Parathyroid adenoma (tissue), 2 donors: ENCODE measurements around the gene CERS2.

Experiments used
- H2AFZ ChIP-seq: fragments of 300-600 bp; sonication (generic); one replicate; pipeline ENCODE4 v1.7.0; 2017; ENCODE audit warnings: antibody characterized with exemption, mild to moderate bottlenecking
- H3K27ac ChIP-seq: fragments of 300-600 bp; sonication (generic); one replicate; pipeline ENCODE4 v1.7.0; 2017
- H3K27me3 ChIP-seq: fragments of 300-600 bp; sonication (generic); one replicate; pipeline ENCODE4 v1.7.0; 2017; ENCODE audit warnings: low read length; ENCODE audit not compliant: control insufficient read depth, insufficient read depth
- H3K36me3 ChIP-seq: fragments of 300-600 bp; sonication (generic); one replicate; pipeline ENCODE4 v1.7.0; 2017; ENCODE audit warnings: low read length; ENCODE audit not compliant: control insufficient read depth, insufficient read depth
- H3K4me1 ChIP-seq: fragments of 300-600 bp; sonication (generic); one replicate; pipeline ENCODE4 v1.7.0; 2017; ENCODE audit warnings: control low read depth
- H3K4me2 ChIP-seq: fragments of 300-600 bp; sonication (generic); one replicate; pipeline ENCODE4 v1.7.0; 2017; ENCODE audit warnings: low read length
- H3K4me3 ChIP-seq: fragments of 300-600 bp; sonication (generic); one replicate; pipeline ENCODE4 v1.7.0; 2017; ENCODE audit warnings: low read depth, low read length
- H3K79me2 ChIP-seq: fragments of 300-600 bp; sonication (generic); one replicate; pipeline ENCODE4 v1.7.0; 2017; ENCODE audit warnings: control low read depth
- H3K9ac ChIP-seq: fragments of 300-600 bp; sonication (generic); one replicate; pipeline ENCODE4 v1.7.0; 2017; ENCODE audit warnings: mild to moderate bottlenecking
- H3K9me3 ChIP-seq: fragments of 300-600 bp; sonication (generic); one replicate; pipeline ENCODE4 v1.7.0; 2017; ENCODE audit warnings: low read length; ENCODE audit not compliant: control insufficient read depth
- TF ChIP-seq, protein P1 (sequence below): fragments of 300-600 bp; sonication (generic); IDR thresholded peaks from one replicate; pipeline ENCODE4 v1.7.0; 2017; ENCODE audit warnings: antibody characterized with exemption, mild to moderate bottlenecking
- donor health status: primary hyperparathyroidism.

Gene CERS2

DNA sequence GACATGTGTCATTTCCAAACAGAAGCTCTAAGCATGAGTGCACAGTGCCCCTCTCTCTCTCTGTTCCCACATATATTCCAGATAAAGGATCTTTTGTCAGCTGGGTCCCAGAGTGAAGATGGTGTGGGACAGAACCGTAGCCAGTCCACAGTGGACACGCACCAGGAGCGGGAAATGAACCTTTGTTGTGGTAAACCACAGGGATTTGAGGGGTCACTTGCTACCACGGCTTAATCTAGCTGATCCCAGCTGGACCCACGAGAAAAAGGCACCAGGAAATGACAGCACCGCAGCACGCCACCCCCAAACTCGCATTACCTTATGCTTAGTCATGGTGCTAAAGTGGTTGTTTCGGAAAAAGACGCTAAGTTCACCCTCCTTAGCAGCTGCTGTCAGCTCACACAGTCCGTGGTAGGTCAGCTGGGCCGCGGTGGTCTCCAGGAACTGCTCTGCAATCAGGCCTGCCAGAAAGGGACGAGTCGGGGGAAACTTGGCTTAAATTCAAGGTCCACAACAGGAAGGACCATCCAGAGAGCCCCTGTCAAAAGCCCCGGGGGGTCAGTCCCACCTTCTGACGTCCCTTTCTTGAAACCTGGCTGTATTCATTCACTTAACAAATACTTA, 24.5 kb upstream of the CERS2 start:
- no peak overlapping the region for H3K4me3 ChIP-seq
- peaks cover 3% of the 10 kb centered on the region for H3K79me2 ChIP-seq
- no peaks in the 10 kb centered on the region for H3K9me3 ChIP-seq
- no peaks in the 10 kb centered on the region for H3K27me3 ChIP-seq
- H3K4me2 ChIP-seq = no peak overlapping the region
- no peaks in the 10 kb centered on the region for H3K4me1 ChIP-seq
- TF ChIP-seq, protein P1, sequence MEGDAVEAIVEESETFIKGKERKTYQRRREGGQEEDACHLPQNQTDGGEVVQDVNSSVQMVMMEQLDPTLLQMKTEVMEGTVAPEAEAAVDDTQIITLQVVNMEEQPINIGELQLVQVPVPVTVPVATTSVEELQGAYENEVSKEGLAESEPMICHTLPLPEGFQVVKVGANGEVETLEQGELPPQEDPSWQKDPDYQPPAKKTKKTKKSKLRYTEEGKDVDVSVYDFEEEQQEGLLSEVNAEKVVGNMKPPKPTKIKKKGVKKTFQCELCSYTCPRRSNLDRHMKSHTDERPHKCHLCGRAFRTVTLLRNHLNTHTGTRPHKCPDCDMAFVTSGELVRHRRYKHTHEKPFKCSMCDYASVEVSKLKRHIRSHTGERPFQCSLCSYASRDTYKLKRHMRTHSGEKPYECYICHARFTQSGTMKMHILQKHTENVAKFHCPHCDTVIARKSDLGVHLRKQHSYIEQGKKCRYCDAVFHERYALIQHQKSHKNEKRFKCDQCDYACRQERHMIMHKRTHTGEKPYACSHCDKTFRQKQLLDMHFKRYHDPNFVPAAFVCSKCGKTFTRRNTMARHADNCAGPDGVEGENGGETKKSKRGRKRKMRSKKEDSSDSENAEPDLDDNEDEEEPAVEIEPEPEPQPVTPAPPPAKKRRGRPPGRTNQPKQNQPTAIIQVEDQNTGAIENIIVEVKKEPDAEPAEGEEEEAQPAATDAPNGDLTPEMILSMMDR = no peak
- no peak overlapping the region for H3K9ac ChIP-seq
- H3K27ac ChIP-seq = no peak overlapping the region
- H2AFZ ChIP-seq = no peak overlapping the region
- no peaks in the 10 kb centered on the region for H3K36me3 ChIP-seq

GRCh38 chr1:150997949-150998348, 23.3 kb upstream of the CERS2 start:
- H3K9ac ChIP-seq = no peak overlapping the region
- no peaks in the 10 kb centered on the region for H3K9me3 ChIP-seq
- H3K27me3 ChIP-seq = no peaks in the 10 kb centered on the region
- H3K4me1 ChIP-seq = no peaks in the 10 kb centered on the region
- H3K4me2 ChIP-seq = no peak overlapping the region
- TF ChIP-seq, protein P1 = no peak
- no peak overlapping the region for H3K4me3 ChIP-seq
- no peak overlapping the region for H2AFZ ChIP-seq
- H3K36me3 ChIP-seq = no peaks in the 10 kb centered on the region
- H3K79me2 ChIP-seq = no peaks in the 10 kb centered on the region
- no peak overlapping the region for H3K27ac ChIP-seq

GRCh38 chr1:150997126-150997872, 22.7 kb upstream of the CERS2 start:
- Histone ChIP-seq H3K36me3 (no peaks in the 10 kb centered on the region), H3K27ac (no peak overlapping the region), H3K79me2 (no peaks in the 10 kb centered on the region), H3K4me3 (no peak overlapping the region), H3K9ac (no peak overlapping the region), H3K9me3 (no peaks in the 10 kb centered on the region), H2AFZ (no peak overlapping the region), H3K4me1 (no peaks in the 10 kb centered on the region), H3K27me3 (no peaks in the 10 kb centered on the region), H3K4me2 (no peak overlapping the region)
- TF ChIP-seq, protein P1 = no peak

- TF ChIP-seq, protein P1 = peak; percentile 67
- H3K79me2 ChIP-seq = no peaks in the 10 kb centered on the region
- H3K9ac ChIP-seq = no peak overlapping the region
- H3K4me3 ChIP-seq = no peak overlapping the region
- no peaks in the 10 kb centered on the region for H3K4me1 ChIP-seq
- H3K27me3 ChIP-seq = no peaks in the 10 kb centered on the region
- H2AFZ ChIP-seq = no peak overlapping the region
- H3K9me3 ChIP-seq = no peaks in the 10 kb centered on the region
- no peak overlapping the region for H3K27ac ChIP-seq
- no peaks in the 10 kb centered on the region for H3K36me3 ChIP-seq
- no peak overlapping the region for H3K4me2 ChIP-seq
These were observed 21.3 kb upstream of the CERS2 start for GRCh38 chr1:150995896-150996295.
